AG09309 (cell line): ENCODE results near the gene EPN2.

Source experiments
- DNase-seq: peaks from one replicate; pipeline ENCODE4 v3.0.0-alpha.2; 2010; ENCODE audit warnings: low read depth
- H3K4me3 ChIP-seq: 2 replicates; pipeline ENCODE4 v1.5.1; 2011; ENCODE audit warnings: mild to moderate bottlenecking, low read depth, low read length, moderate library complexity; ENCODE audit not compliant: control insufficient read depth
- CTCF ChIP-seq: IDR thresholded peaks from 2 replicates; pipeline ENCODE4 v1.5.1; 2011; ENCODE audit warnings: mild to moderate bottlenecking, low read depth, low read length, inconsistent platforms; ENCODE audit not compliant: insufficient read depth, control insufficient read depth; ENCODE audit errors: missing control alignments

The EPN2 gene

GRCh38 chr17:19250421-19251173 is 13.4 kb downstream of the EPN2 start:
- no peak overlapping the region for H3K4me3 ChIP-seq
- TF ChIP-seq CTCF: no peak
- DNase-seq: no peak

GRCh38 chr17:19253112-19253511 is 15.9 kb downstream of the EPN2 start:
- H3K4me3 ChIP-seq: no peak overlapping the region
- no peak for TF ChIP-seq CTCF
- DNase-seq: no peak

- no peak for TF ChIP-seq CTCF
- no peak for DNase-seq
- H3K4me3 ChIP-seq: no peak overlapping the region
Measured at GRCh38 chr17:19254651-19255050, 17.5 kb downstream of the EPN2 start.

GRCh38 chr17:19255279-19255678 is 18.1 kb downstream of the EPN2 start:
- DNase-seq: no peak
- no peak for TF ChIP-seq CTCF
- no peak overlapping the region for H3K4me3 ChIP-seq

- no peak overlapping the region for H3K4me3 ChIP-seq
- TF ChIP-seq CTCF: no peak
- DNase-seq: no peak
Measured at GRCh38 chr17:19258371-19258770, 21.2 kb downstream of the EPN2 start.

- DNase-seq: no peak
- no peak overlapping the region for H3K4me3 ChIP-seq
- TF ChIP-seq CTCF: no peak
Measured at GRCh38 chr17:19260958-19261357, 23.8 kb downstream of the EPN2 start.
